ENCODE data around the gene TSKU.

DNA sequence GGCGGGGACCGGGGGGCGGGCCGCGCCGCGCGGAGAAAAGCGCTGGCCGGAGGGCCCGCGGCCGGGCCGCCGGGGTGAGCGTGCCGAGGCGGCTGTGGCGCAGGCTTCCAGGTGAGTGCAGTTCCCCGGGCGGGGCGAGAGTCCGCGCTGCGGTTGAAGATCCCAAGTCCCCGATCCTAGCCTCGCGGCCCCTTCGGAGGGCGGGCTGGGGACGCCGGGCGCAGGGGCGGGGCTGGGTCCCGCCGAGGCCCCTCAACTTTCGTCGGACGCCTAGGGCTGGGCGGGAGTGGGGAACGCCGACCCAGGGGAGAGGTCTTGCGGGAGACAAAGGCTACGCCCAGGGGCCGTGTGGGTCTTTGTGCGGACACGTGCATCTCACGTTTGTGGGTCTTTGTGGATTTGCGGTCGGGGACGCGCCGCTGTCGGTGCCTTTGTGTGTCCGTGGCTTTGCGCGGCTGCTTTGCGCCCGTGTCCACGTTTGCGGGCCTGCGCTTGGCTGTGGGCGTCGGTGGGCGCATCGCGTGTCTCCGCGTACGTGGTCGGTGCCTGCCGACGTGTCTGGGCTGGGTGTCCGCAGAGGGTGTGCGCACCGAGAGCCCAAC, at the start of gene TSKU:
- TF ChIP-seq ZNF274 (IDR thresholded peaks at IDR 0.05; ENCODE audit: low read depth, low read length) (no peak), YY1 (IDR thresholded peaks at IDR 0.05; ENCODE audit: insufficient read depth, insufficient read length) (no peak), SUZ12 (IDR thresholded peaks at IDR 0.05; ENCODE audit: extremely low read depth, insufficient read depth, insufficient read length) (no peak)

Measured in NT2/D1 (cell line).